ENCODE results near the gene PLCD3.

PLCD3 gene

DNA sequence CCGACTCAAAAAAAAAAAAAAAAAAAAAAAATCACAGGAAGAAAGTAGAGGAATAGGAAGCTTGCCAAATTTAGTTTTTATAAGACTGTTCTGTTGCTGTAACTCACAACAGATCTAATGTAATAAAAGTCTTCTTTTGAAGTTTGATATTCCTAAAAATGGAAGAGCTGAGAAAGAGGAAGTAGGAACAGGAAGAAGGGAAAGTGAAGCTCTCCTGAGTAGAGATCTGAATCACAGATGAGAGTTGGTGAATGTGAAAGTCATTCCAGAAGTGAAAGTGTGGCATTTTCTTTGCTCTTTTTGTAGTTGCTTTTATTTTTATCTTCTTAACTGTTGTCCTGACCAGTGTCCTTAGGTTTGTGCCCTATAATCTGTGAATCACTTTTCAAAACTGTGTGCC lies 69.1 kb downstream of the PLCD3 start:
- no peak for DNase-seq

DNA sequence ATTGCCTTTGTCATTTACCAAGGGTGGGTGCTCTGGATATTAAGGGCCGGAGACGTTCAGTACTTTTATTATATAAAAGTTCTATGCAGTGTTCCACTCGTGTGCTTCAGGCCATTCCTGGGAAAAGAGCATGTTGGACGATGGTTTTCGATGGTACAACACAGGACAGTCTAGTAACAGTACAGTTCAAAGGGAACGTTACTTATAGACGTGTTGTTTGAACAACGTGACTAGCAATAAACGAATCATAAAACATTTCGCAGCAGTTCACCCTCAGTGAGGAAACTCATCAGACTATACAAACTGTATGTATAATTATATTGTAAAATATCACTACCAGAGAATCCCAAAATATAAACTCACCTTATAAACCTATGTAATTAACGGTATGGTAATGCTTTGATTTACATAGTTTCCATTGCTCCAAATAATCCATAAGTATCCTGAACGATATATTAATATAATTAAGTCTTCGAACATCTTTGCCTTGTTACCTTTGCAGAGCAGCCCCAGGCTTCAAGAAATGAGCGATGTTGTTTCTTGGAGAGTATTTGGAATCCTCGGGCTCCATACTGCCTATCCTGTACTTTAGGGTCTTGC lies 70.6 kb downstream of the PLCD3 start:
- no peak for DNase-seq

DNA sequence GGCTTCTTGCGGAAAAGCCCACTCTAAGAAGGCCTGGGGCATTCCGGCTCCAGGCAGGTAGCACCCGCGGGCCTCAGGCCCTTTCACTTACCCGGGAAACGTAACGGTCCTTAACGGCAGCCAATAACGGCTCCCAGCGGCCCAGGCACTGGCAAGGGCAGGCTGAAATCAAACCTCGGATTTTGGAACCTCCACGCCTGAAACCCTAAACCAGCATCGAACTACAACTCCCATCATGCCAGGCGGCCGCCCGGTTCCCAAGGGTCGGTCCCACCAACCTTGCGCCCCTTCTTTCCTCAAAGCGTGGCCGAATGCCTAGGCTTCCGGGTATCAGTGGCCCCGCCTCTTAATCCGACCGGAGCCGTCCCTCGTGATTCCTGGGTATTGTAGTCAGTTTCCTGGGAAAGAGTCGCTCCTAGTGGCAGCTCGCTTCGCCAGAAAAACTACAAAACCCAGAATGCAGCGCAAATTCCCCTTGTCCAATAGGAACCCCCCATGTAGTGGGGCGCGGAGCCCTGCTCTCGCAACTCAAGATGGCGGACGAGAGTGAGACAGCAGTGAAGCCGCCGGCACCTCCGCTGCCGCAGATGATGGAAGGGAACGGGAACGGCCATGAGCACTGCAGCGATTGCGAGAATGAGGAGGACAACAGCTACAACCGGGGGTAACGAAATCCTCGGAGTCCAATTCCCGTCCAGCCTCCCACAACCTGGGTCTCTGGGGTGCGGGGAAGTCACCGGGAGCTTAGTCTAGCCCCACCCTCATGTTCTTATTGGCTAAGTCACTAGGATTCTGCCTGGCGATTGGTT lies 71.3 kb downstream of the PLCD3 start, which contains the start of gene NMT1:
Gene NMT1, plus strand, starts transcription at position 521 of the 809 bp plus-strand sequence. Its CDS starts 13 bp downstream, at position 534.
- DNase-seq = peak; percentile 98

DNA sequence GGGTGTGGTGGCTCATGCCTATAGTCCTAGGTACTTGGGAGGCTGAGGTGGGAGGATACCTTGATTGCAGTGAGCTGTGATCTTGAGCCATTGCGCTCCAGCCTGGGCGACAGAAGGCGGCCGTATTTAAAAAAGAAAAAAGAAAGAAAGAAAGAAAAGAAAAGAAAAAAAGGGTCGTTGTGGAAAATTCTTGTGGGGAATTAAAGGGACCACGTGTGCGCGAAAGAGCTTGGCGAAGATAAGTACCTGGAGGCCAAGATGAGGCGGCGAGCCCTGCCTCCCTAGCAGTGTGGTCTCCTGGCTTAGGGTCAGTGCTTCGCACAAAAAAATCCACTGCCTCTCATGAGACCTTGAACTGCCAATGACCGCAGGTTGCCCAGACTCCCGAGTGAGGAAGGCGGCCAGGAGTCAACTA lies 71.9 kb downstream of the PLCD3 start:
- DNase-seq = no peak
